Thoracic aorta (tissue), 2 donors: ENCODE data around the gene FBXL16. TPM values are rescaled to one million over a fixed set of nuclear protein-coding genes. Genes with fewer than 3 reads are reported as not detected.

Experiments used
- ATAC-seq: fragments of 150-250 bp; one replicate; pipeline ENCODE4 v1.8.0; 2017; ENCODE audit warnings: low read depth; ENCODE audit not compliant: insufficient number of reproducible peaks, low FRiP score
- DNase-seq: peaks from one replicate; pipeline ENCODE4 v3.0.0-alpha.2; 2020; ENCODE audit warnings: low spot score
- H3K27ac ChIP-seq, 2 donors: fragments of 200-600 bp; sonication (generic); 1 replicate in 1 of 2; 2 replicates in 1 of 2; pipeline ENCODE4 v1.5.1; 2016; ENCODE audit warnings: mild to moderate bottlenecking in 2 of 2, moderate library complexity in 2 of 2
- H3K27me3 ChIP-seq: fragments of 200-600 bp; sonication (generic); replicated peaks from 2 replicates; pipeline ENCODE4 v1.6.0; 2016; ENCODE audit warnings: mild to moderate bottlenecking; ENCODE audit not compliant: insufficient read depth
- H3K36me3 ChIP-seq: fragments of 200-600 bp; sonication (generic); one replicate; pipeline ENCODE4 v1.5.1; 2016
- H3K4me1 ChIP-seq, 2 donors: fragments of 200-600 bp; sonication (generic); 1 replicate in 1 of 2; 2 replicates in 1 of 2; pipeline versions ENCODE4 v1.5.1 to v1.6.0; 2016; ENCODE audit warnings: low read depth in 2 of 2, mild to moderate bottlenecking in 1 of 2; ENCODE audit not compliant: control insufficient read depth in 1 of 2
- H3K4me3 ChIP-seq: fragments of 200-600 bp; sonication (generic); 2 replicates; pipeline ENCODE4 v1.5.1; 2016; ENCODE audit warnings: mild to moderate bottlenecking
- H3K9me3 ChIP-seq: fragments of 200-600 bp; sonication (generic); 2 replicates; pipeline ENCODE4 v1.5.1; 2016
- CTCF ChIP-seq: fragments of 200-600 bp; sonication (generic); IDR thresholded peaks from one replicate; pipeline ENCODE4 v1.5.1; 2019; ENCODE audit warnings: antibody characterized with exemption
- total RNA-seq, 2 donors: library from RNA; depleted of rRNA; stranded (reverse); fragments of >200 nt; gene quantifications; one replicate each; pipeline versions ENCODE4 v1.1.0 to v1.2.3, GENCODE V29; 2016

FBXL16 gene
- total RNA-seq, 2 donors from 2014 or later = not detected

- no peaks in the 10 kb centered on the region for H3K9me3 ChIP-seq
- peaks cover 35% of the 10 kb centered on the region for H3K36me3 ChIP-seq
- H3K27me3 ChIP-seq = no peaks in the 10 kb centered on the region
- DNase-seq = no peak
- H3K4me1 ChIP-seq = peaks cover 12 to 32% of the 10 kb centered on the region in 2 donors
- no peak overlapping the region for H3K27ac ChIP-seq
- no peak for TF ChIP-seq CTCF
- no peak overlapping the region for H3K4me3 ChIP-seq
- no peak for ATAC-seq
These were observed 34.1 kb downstream of the FBXL16 start for GRCh38 chr16:671353-672131.

- Histone ChIP-seq H3K27me3 (no peaks in the 10 kb centered on the region), H3K36me3 (peaks cover 35% of the 10 kb centered on the region), H3K27ac (no peak overlapping the region), H3K4me3 (no peak overlapping the region), H3K9me3 (no peaks in the 10 kb centered on the region), H3K4me1 (peaks cover 12 to 27% of the 10 kb centered on the region in 2 donors)
- DNase-seq (no peak), ATAC-seq (no peak)
- no peak for TF ChIP-seq CTCF
These were observed 34.9 kb downstream of the FBXL16 start for GRCh38 chr16:670485-671352.

GRCh38 chr16:669666-670065, 35.9 kb downstream of the FBXL16 start:
- no peak overlapping the region for H3K4me3 ChIP-seq
- TF ChIP-seq CTCF = no peak
- H3K4me1 ChIP-seq = peaks cover 7 to 19% of the 10 kb centered on the region in 2 donors
- no peak for ATAC-seq
- peaks cover 35% of the 10 kb centered on the region for H3K36me3 ChIP-seq
- DNase-seq = no peak
- H3K27ac ChIP-seq = no peak overlapping the region
- no peaks in the 10 kb centered on the region for H3K9me3 ChIP-seq
- no peaks in the 10 kb centered on the region for H3K27me3 ChIP-seq

GRCh38 chr16:668519-669171, 37.0 kb downstream of the FBXL16 start:
- H3K27ac ChIP-seq = peak overlapping the region; percentile 68 to 78
- no peak for TF ChIP-seq CTCF
- H3K27me3 ChIP-seq = no peaks in the 10 kb centered on the region
- peaks cover 7 to 19% of the 10 kb centered on the region in 2 donors for H3K4me1 ChIP-seq
- no peak for ATAC-seq
- H3K36me3 ChIP-seq = peaks cover 35% of the 10 kb centered on the region
- no peak for DNase-seq
- H3K4me3 ChIP-seq = peak overlapping the region; percentile 91
- H3K9me3 ChIP-seq = no peaks in the 10 kb centered on the region
